Measurements from ENCODE around the gene TANGO2.

The TANGO2 gene

GRCh38 chr22:19984201-19984753 lies 36.6 kb upstream of the TANGO2 start:
- peak; percentile 64 to 83 for DNase-seq

DNA sequence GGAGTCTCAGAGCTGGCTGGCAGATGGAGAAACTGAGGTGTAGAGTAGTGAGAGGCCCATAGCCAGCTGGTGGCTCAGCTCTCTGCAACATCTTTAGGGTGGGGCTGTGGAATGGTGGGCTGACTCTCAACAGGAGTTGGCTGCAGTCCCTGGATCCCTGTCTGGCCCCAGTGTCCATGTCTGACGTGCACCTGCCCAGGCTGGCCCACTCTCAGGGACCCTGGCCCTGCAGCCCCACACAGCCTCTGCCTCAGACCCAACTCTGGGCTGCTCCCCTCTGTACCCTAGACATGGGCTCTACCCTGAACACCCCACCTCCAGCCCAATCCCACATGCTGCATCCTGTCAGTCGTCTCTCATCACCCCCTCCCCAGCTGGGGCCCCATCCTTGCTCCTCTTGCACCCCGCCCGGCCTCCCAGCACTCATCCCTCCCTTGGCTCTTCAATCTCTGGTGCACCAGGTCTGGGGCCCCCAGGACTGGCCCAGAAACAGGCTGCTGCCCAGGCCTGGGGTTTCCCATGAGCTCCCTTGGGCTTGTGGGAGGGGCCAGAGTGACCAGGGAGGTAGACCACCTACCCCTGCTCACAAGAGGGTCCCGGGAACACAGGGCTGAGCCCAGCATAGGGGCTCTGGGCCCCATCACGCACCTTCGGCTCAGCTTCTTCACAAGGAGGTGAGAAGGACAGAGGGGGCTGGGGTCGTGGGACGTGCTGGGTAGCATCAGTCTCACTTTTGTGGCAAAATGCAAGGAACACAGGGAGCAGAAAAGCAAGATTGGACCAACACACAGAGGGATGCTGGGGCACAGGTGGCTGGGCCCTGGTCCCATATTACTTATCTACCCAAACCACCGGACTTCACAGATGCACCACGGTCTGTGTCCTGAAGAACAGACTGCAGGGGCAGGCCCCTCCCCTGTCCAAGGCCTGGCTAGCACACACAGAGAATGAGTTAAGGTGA lies 35.8 kb upstream of the TANGO2 start:
- no peak for DNase-seq

DNA sequence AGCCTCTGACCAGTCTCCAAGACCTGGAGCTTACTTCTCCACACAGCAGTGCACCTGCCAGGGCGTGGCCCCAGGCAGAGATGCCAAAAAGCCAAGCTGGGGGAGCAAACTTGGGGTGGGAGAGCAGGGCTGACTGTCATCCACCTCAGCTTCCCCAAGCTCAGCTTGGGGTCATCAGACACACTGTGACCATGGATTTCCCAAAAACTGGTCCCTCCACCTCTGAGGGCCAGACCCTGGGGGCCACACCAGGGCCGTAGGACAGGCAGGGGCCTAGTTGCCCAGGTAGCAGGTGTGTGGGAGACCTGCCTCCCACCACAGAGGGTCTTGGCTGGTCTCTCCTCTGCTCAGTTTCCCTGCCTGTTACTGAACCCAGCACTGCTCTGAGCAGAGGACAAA lies 34.9 kb upstream of the TANGO2 start:
- DNase-seq: no peak

DNA sequence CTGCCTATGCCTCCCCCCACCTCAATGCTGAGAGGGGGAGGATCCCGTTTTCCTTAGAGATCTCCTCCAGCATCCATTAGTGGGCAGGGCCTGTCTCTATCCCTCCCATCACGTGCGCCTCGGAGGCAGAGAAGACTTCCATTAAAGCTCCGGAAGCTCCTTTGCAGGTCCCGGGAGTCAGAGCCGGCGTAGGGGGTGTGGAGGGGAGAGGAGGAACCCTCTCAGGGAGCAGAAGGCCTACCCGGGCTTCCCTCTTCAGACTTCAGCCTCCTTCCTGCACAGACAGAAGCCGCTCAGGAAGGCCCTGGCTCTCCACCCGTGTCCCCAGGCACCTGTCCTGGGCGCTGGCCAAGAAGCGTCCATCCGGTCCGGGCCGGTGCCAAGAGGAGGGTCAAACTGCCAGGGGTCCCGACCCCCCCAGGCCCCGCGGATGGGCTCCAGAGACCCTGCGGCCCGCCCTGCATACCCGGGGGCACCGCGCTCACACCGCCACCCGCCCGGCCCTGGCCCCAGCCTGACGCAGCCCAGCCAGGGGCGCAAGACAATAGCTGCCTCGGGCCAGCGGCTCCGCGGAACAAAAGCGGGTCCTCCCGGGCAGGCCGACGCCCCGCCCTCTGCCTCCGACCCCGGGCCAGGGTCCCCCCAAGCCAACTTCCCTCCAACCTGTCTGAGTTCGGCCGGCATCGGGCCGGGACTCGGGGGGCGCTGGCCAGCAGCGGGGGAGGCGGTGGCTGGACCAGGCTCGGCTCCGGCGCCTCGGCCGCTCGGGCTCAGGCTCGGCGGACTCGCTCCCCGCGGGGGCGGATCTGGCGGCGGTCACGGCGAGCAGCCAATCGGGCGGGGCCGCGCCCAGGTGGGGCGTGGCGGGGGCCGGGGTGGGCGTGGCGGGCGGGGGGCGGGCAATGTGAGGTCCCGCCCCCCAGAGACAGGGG lies 34.2 kb upstream of the TANGO2 start:
- DNase-seq: peak; percentile 57 to 64

- DNase-seq: no peak
These were observed 33.3 kb upstream of the TANGO2 start for GRCh38 chr22:19987394-19988306.

DNA sequence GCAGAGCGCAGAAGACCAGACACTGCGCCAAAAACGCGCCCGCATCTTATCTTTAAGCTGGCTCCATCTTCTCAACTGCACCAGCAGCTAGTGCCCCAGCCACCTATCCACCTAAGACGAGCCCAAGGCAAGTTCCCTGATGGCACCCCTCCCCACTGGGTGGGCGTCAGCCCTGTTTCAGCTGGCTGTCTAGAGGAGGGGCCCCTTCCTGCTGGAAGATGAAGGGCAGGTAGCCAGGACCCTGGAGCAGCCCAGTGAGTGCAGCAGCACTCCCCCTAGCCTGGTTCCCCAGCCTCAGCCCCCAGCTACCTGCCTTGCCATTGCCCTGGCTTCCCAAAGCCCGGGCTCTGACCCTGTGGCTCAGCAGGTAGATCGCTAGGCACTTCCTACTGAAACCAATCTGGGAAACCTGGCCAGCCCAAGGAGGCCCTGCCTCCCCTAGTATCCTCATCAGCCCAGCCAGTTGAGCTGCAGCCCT lies 32.5 kb upstream of the TANGO2 start:
- no peak for DNase-seq

GRCh38 chr22:19988965-19989724 lies 31.8 kb upstream of the TANGO2 start:
- DNase-seq: no peak

DNA sequence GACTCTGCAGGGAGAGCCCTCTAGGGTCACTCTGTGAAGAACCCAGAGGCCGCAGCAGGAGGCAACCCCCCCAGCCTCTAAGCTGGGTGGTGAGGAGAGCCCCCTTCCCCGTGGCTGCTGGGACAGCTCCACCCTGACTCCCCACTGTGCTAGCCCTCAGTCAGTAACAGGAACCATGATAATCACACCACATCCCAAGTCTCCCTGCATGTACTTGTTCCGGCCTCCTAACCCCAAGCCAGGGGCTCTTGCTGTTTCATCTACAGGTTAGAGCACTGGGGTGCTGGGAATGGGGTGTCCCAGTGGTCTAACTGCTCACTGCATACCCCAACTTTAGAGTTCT lies 31.2 kb upstream of the TANGO2 start:
- no peak for DNase-seq

DNA sequence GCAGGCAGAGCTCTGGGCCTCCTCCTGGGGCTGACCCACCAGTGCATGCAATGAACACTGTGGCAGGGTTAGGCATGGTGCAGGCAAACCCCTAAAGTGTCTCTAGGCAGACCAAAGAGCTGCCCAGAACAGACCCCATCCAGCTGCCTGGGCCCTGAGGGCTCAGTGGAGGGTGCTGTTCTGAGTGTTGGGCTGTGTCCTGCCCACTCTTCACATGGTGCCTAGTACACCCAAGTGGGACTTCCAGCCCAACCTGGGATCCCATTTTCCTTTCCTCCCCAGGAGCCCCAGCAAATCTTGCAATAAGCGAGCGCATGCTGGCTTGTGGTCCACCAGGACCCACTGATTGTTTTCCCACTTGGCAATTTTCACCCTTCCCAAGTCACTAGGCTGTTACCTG lies 30.7 kb upstream of the TANGO2 start:
- no peak for DNase-seq

DNA sequence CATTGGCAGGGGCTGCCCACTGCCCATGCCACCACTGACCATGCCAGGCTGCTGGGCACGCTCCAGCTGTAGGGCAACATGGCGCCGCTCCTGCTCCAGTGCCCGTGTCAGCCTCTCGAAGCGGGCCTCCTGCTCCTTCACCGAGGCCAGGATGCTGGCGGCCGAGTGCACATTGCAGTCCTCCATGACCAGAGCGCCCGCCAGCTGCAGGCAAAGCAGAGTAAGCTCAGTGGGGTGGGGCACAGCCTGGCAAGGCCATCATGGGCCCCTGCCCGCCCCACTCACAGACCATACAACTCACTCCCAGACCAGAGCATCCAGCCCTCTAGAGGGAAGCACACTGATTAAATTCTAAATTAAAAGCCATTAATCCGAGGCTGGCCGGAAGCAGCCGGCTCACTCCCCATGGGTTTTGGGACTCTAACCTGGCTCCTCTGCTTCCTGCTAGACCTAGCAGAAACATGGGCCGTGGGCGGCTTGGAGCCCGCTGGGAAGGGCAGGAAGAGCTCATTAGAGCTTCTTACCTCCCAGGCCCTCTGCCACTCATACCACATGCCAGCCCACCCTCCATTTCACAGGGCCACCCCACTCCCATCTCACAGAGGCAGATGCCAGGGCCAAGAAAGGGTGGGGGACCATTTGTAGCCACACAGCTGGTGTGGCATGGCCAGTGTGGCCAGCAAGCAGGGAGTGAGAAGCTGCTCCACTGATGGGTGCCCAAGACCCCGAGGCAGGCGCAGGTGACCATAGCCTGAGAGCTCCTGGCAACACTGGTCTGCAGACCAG lies 30.1 kb upstream of the TANGO2 start:
- DNase-seq: no peak

GRCh38 chr22:19991395-19991644 lies 29.6 kb upstream of the TANGO2 start:
- DNase-seq: no peak

- DNase-seq: peak; percentile 62 to 68
These were observed 29.1 kb upstream of the TANGO2 start for GRCh38 chr22:19991645-19992451.

GRCh38 chr22:19992481-19992911 lies 28.4 kb upstream of the TANGO2 start:
- no peak for DNase-seq

DNA sequence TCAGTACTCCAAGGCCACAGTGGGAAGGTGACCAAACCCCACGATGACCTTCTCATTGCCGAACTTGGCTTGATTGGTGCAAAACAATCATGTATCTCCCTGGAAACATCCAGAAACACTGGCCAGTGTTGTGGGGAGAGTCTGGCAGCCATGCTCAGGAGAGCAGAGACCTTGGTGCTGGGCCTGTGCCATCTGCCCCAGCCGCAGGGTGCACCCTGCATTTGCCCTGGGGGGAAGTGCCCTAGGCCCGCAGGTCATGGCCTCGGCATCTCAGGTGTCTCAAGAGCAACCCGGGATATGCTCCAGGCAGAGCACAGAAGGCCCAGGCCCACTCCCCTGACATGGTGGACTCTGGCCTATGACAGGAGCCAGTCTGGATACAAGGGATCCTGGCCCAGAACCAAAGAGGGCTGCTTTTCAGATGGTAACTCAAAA lies 28.0 kb upstream of the TANGO2 start:
- no peak for DNase-seq

GRCh38 chr22:19993926-19994325 lies 27.0 kb upstream of the TANGO2 start:
- DNase-seq: no peak

GRCh38 chr22:19994851-19995610 lies 25.9 kb upstream of the TANGO2 start:
- no peak for DNase-seq

DNA sequence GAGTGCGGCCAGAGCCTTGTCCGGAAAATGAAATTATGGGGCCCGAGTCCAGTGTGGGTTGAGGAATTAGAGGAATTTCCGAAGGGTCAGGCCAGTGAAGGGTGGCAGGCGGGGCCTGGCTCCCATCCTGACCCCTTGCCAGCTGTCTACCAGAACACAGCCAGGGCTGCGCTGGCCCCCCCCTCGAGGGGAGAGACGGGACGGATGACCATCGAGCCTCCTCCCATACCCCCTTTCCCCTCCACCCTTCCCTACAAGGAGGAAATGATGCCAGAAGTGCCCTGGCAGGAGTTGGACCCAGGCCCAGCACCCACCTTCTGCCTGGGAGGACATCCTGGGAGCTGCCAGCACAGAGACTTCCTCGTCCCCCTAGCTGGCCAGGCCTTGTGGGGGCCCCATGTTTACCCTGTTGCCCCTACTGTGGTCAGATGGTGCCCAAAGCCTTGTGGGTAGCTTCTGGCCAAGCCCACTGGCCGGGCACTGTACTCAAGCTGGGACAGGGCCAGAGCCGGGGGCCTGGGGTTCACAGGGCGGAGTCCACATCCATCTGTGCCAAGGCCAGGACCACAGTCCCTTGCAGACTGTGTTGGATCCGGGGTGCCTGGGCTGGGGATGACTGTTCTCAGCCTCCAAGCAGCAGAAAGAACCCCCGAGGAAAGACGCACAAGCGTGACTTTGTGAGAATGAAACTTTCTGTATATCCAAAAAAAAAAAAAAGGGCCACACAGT lies 25.1 kb upstream of the TANGO2 start:
- no peak for DNase-seq

DNA sequence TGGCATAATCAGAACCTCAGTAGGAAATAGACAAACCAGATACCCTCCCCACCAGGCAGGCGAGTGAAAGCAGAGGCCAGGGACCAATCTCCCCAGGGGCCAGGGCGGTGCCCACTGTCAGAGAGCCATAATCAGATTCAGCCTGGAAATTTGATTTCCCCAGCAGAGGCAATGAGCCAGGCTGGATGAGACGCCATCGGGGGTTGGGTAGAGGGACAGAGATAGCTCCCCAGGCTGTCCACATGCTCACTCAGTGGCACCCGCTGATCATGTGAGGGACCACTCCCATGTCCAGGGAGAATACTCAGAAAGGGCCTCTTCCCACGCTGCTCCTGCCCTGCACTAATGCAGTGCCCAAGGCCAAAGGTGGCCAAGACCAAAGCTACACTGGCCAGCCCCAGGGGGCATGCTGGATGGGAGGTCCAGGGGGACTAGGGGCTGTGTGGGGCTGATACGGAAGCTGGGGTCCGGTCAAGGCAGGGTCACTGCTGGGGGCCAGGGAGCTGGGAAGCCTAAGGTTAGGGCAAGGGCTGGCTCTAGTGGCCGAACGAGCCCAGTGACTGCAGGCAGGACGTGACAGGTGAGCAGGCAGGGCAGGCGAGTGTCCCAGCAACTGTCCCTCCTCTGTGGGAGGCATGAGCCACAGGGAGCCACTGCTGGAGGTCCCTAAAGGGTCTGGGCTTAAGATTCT lies 24.1 kb upstream of the TANGO2 start:
- DNase-seq: no peak
